ENCODE measurements around the gene ETV6.

Gene ETV6

DNA sequence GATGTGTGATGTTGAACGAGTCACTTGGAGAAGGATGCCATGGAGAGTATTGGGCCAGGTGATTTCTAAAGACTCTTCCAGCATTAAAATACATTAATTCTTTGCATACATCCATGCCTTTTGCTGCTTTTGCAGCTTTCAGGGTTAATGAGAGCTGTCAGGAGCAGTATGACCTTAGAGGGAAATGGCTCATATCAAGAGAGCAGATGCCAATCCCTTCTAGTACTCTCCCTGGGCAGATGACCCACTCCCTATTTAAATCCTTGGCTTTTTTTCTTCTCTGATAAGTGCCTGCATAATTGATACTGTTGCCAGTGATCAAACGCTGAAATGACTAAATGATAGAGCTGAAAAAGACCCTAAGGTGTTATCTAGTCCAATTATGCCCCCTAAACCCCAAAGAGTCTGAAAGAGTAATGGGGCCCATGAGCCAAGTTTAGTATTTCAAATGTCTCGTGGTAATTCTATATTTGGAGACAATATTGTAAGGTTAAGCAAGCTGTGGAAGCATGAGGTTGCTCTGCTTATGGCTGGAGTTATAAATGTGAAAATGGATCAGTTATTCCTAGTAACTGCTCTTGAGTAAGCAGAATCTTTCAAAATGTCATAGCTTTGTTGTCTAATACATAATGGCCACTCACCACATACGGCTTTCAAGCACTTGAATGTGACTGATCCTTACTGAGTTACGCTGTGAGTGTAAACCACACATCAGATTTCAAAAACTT lies 137.3 kb downstream of the ETV6 start:
- DNase-seq = no peak

DNA sequence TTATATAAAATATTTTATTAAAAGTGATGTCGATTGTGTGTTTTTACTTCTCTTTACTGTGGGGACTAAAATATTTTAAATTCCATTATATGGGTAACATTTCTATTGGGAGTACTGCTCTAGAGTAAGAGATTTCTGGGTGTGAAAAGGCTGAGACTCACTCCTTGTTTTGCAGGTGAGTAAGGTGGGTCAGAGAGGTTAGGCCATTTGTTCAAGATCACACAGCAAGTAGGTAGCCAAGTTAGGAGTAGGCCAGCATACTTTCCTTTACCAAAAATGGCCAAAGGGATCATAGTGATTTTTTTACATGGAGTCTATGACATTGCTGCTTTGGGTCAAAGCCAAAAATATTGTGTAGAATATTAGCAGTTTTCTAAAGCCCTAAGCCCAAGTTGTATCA lies 138.0 kb downstream of the ETV6 start:
- no peak for DNase-seq

DNA sequence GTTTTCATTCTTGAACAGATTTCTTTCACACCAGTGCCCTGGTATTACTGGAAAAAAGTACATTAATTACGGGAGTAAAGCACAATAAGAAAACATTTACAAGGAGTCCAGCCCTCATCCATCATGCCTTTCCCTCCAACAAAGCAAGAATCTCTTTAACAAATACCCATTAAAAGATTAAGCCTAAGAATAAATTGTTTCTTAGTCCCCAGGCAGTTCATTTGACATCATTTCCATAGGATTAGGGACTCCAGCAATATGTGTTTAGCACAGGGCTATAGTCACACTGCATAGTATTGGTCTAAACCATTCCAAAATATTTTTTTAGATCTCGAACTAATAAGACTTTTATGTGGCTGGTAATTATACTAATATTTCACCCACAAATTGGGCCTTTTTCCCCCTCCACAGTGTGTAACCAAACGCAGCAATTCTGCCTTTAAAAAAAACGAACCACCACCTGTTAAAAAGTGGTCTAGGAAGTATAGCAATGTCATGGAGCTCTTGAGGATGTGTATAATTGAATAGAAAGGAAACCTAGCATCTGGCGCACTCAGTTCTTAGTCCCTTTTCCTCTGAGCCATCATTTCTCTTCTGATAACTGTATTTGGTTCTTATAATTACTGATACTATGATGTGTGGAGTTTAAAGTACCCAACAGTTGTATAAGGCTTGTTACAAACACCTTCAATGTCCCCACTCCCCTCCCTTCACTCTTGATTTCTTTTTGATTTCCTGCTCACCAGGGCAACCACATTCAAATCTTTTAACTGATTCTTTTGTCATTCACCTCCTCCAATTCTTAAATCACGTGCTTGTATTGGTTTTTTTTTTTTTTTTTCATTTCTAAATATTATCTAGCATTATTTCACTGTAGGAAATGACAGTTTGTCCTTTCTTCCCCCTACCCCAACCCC lies 138.7 kb downstream of the ETV6 start:
- DNase-seq = no peak

DNA sequence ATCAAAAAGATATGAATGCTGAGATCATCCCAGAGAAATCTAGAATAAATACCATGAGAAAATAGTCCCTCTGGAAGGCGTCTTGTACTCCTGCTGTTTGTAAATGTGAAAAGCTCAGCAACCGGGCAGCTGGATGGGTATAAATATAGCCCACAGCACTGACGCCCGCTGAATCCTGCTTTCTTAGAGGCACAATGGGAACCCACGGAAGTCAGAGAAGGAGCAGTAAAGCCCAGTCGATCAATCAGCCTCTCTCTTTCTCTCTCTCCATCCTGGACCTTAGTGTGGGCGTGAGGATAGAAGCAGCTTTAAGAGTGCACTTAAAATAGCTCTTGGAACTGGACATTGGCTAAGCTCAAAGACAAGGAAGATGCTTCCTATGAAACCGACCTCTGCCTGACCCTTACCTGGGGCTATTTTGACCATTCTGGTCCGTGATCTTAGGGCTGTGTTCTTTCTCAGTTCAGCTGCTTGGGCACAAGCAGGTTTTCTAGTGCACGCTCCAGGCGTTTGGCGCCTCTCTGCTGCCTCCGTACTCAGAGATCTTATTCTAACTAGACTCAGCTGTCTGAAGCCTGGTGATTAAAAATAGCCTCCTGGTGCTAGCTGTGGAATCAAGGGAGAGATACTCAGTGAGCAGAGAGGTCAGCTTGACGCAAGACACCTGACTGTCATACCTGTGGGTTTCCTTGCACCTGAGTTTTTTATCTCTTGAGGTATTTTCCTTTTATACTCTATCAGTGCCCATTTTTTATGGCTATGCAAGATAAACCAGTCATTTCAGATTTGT lies 144.6 kb downstream of the ETV6 start:
- no peak for DNase-seq

DNA sequence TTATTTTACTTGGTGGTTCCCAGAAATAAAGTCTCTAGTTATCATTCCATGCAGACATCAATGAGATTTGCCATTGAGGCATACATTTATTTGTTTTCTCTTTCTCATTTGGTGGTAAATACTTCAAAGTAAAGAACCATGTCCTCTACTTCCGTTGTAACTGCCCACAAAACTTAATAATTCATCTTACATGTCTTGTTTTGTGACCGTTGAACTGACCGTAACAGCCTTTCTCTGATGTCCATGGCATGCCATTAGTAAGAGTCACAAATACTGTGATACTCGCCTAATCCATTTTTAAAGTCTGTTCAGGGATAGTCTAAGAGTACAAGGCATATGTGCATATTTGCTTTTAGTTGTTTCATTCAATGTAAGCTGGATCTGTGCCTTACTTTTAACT lies 145.3 kb downstream of the ETV6 start:
- no peak for DNase-seq

DNA sequence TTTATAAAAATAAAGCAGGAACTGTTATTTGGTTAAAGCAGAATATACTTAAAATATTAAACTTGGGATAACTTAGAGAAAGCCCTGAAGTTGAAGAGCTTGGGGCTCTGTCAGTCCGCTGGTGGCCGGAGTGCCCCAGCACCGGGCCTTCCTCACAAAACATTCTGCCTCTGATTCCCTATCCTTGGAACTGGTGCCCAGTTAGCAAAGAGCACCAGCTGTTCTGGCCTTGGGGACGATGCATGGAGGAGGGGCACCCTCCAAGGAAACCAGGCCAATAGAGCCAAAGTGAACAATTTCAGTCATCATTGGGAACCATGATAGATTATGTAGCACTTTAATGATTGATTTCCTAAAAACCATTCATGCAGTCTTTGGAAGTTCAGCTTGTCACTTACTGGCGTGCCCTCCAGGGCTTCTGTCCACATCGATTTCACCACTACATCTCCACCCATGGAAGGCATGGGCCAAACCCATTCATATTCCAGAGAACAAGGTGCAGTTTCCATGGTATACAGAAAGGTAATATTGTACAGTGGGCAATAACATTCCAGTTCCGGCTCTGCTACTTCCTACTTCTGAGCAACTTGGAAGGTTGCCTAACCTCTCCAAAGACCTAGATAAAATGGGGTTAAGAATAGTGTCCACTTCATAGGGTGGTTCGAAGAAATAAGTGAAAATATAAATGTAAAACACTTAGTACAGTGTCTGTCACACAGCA lies 145.9 kb downstream of the ETV6 start:
- DNase-seq = no peak

DNA sequence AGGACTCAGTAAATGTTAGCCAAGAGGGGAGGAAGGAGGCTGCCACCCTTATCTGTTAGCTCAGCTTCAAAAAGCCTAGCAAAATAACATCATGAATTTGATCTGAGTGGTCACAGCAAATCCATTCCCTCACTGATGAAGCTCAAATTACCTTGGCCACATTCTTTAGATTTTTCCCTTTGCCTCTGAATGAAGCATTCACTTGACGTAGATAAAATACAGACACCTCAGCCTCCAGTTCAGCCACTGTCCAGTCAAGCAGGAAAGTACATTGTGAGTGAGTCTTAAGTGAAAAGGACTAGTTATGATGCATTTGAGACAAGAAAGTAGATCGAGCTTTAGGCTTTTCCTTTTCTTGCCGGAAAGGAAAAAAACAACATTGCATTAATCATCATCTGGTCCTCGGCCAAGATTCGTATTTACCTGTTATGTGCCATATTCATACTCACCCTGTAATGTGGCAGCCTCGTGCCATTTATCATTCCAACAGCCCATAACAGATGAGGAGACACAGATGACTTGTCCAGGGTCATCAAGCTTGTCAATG lies 146.5 kb downstream of the ETV6 start:
- DNase-seq = no peak

DNA sequence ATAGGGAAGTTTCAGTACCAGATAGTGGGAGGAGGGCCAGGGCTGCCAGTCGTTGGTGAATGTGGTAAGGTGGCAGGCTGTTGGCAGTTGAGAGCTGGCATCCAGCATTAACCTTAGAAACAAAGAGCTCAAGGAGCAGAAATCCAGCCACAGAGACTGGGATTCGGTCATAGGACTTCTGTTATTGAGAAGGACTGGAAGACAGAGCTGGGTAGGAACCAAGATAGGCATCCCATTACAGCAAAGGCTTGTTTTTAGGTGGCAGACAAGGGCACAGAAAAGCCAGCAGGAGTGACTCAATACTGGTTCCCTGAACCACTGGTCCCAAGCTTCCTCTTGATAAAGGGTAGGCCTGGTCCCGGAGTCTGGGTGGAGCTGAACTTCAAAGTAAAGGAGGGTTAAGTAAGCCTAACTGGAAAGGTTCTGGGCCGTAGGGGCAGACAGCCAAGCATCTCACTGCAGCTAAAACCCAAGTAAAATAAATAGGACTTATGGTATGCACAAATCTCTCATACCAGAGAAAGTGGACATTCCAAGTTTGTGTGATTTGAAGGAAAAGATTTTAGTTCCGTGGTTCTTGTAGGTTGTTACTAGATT lies 147.9 kb downstream of the ETV6 start:
- DNase-seq = no peak

DNA sequence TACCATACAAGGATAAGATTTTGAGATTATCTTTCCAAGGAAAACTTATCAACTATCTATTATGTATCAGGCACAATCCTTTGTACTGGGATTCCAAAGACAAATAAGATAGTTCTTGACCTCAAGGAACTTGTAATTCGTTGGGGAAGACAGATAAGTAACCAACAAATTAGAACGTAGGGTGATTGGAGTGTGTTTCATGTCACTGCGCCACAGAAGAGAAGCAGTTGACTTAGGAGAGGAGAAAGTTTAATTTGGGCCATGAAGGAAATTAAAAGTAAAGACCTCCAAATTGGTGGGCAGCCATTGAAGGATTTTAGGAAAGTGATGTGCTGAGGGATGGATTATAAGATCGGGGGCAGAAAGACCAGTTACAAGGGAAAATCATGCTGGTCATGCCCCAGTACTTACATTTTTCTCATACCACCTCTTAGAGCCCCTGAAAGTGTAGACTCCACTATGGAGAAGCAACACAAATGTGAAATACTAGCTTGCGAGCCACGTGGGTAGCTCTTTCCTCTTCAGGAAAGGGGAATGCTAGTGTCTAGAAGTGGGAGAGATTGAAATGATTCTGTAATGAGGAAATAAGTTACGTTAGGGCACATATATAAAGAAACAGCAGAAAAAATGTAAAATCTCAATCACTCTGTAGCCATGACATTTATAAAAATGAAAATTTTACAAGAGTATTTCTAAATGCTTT lies 148.7 kb downstream of the ETV6 start:
- DNase-seq = no peak

DNA sequence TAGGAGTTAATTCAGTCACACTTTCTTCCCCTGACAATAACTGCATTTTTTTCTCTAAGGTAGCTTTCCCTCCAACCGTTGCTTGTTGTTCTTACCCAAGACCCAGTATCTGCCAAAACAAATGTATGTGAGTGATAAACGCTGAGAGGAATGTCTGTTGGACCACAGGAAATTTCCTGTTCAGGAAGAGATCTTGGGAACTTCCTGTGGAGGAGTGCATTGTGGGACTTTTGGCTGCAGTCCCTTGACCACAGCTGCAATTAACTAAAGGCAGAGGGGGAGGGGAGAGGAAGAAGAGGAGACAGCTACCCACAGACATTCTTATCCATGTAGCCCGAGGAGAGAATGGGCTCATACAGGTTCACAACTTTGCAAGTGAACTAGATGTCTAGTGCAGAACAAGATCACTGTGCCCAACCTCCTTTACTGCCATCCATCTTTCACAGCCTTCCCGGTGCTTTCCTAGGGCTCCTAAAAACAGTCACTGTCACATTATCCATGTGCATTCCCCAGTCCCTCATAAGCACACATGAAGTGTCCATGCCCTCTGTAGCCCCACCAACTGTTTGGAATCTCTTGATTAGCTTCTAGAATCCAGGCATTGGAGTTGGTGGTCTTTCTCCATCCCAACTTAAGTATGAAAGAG lies 149.5 kb downstream of the ETV6 start:
- no peak for DNase-seq

DNA sequence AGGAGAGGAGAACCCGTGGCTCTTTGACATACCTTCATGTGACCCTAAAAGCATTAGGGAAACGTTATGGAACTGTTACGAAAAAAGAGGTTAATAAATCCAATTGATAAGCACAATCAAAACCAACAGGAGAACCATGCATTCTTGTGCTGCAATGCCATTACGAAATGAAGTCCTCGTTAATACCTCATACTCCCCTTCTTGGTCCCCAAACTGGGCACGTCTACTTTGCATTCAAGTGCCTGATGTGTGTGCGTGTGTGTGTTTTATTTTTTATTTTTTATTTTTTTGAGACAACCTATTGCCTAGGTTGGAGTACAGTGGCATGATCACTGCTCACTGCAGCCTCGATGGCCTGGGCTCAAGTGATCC lies 150.0 kb downstream of the ETV6 start:
- DNase-seq = no peak

DNA sequence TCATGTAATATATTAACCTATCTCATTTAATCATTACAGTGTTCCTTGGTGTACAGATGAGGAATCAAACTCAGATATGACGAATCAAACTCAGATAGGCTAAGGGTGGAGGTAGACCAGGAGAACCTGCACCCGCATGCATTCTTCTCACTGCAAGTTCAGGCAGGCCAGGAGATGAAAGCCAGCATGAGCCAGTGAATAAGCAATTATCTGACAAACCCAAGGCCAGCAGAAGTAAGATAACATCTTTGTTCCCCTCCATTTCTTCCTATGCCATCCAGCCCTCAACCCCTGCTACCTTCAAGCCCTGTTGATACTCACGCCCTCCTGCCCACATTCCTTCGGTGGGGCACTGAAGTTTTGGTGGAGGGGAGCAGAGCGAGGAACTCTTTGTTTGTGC lies 152.2 kb downstream of the ETV6 start:
- DNase-seq = no peak

DNA sequence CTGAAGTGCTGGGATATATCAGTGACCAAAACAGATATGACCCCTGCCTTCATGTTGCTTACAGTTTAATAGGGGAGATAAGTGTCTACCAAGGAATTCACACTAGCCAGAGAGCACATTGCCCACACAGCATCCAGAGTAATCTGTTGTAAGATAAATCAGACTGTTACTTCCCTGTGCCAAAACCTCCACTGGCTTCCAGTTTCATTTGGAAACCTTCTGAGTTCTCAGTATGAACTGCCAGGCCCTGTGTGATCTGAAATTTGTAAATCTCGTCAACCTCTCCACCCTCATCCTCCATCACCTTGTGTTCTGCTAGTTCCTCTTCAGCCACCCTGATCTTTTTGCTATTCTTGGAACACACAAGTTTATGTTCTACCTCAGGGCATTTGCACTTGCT lies 154.7 kb downstream of the ETV6 start:
- no peak for DNase-seq

DNA sequence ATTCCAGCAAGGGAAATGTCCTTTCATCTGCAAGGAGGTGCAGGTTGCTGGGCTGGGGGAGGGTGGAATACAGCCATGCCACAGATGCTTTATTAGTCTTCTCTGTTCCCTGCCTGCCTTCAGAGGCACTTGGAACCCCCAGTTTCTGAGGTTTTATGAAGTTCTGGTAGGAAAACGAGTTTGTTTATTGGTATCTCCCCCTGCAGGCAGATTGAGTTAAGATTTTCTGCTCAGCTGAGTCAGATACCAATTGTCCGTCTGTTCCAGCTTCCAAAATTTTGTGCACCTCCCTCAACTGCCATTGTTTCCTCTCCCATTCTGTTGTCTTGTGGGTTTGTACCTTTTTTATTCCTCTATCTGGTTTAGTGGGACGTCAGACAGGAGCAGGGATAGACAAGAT lies 155.6 kb downstream of the ETV6 start:
- no peak for DNase-seq

DNA sequence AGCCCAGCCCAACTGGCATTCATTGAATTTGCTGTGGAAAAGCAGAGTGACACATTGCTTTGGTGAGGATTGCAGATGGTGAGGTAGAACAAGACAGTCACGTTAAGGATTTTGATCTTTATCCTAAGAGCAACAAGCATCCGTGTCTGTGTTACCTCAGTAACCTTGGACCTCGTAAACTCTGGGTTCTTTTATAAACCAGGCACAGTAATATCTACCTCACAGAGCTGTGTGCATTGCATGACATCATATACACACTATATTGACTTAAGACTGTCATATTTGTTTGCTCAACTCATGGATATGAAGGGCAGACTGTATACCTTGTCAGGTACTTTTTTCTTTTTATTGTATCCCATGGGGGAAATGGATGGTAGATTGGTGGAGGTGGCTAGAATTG lies 156.2 kb downstream of the ETV6 start:
- DNase-seq = no peak

DNA sequence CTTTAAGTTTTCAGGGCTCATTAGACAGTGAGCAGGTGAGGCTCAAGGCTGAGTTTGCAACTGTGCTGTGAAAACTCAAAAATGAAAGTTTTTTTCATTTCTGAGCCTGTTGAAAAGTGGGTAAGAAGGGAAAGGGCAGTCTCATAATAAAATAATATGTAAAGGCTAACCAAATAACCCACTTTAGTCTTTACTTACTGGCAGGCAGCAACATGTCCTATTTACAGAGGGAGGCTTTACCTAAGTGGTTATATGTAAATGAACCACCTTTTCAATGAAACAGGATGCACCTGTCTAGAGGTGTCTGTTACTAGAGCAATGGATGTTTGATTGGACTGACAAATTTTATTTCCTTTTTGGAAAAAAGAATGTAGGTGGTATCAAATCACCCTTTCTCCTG lies 158.0 kb downstream of the ETV6 start:
- no peak for DNase-seq

DNA sequence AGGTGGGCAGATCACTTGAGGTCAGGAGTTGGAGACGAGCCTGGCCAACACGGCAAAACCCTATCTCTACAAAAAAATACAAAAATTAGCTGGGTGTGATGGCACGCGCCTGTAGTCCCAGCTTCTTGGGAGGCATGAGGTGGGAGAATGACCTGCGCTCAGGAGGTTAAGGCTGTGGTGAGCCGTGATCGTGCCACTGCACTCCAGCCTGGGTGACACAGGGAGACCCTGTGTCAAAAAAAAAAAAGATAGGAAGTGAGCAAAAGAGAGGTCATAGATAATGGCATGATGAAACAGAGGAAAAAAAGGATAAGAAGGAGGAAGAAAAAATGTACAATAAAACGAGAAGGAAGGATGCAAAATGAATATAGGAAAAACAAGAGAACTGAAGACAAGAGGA lies 159.5 kb downstream of the ETV6 start:
- DNase-seq = no peak

DNA sequence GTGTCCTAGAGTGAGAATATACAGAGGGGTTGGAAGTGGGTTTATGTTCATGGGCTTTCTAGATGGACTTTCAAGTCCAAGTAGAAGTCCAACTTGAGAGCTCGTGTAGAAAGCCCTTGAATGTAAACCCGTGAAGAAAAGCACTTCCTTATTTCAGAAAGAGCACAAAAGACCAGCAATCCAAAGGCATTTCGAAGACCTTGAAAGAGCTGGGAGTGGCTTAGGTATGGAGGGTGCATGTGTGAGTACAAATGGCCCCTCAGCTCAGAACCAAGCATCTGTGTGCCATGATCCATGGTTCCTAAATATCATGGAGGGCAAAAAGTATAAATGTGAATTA lies 160.7 kb downstream of the ETV6 start:
- DNase-seq = no peak

DNA sequence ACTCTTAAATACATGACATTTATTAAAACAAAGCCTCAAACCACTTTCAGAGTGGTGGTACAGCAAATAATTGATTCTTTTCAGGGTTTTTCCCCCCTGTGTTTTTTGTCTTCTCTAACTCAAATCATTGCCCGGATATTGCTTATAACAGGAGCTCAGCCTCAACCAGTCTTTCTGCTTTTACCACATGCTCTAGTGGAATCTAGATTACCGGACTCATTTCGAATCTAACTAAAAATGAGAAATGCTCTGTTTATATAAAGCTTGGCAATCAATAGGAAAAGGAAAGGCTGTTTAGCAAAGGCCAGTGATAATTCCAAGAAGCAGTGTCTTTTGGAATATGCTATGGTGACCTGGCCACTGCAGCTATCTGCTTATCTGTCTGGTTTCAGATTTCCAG lies 161.5 kb downstream of the ETV6 start:
- DNase-seq = no peak

DNA sequence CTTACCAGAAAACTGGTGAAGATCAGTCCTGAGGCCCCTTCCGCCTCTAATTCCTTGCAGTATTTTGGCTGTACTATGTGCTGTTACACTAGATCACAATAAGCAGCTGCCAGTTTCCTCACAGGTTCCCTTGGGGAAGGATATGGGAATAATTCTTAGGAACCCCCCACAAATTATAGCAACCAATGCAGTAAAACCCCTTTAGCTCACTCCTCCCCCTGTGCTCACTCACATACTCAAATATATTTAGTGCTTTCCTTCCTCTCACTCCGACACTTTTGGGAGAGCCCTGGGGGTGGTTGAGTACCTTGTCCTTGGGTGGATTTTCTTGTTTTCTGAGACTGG lies 162.7 kb downstream of the ETV6 start:
- DNase-seq = no peak

Data from CD4-positive, alpha-beta T cell treated with Interleukin-4 for 1 hour (primary cell).